GM21423 (cell line): ENCODE measurements around the gene SYT7.
A peak's percentile ranks its signal among the peaks of the same experiment; 100 is the strongest.

Experiments
- ATAC-seq: cut with Tn5 transposase; IDR thresholded peaks from one replicate; pipeline ENCODE4 v1.9.1; 2021; ENCODE audit warnings: mild to moderate bottlenecking, moderate library complexity; ENCODE audit not compliant: unreplicated experiment

Gene SYT7

DNA sequence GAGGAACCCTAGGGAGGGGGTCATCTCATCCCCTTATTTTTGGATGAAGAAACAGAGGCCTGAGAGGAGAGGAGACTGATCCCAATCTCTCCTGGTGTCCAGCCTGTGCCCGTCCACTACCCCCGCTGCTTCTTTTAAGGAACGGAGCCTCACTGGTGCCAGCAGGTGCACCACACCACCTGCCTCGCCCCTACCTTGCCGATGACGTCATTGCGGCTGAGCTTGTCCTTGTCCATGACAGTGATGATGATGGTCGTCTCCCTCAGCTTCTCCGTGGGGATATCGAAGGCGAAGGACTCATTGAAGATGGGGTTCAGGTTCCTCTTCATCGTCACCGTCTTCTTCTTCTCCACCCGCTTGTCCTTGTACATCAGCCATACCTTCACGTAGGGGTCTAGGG is 58.0 kb downstream of the SYT7 start:
- ATAC-seq, result no peak

GRCh38 chr11:61518032-61518795 is 62.7 kb downstream of the SYT7 start:
- ATAC-seq, result no peak

DNA sequence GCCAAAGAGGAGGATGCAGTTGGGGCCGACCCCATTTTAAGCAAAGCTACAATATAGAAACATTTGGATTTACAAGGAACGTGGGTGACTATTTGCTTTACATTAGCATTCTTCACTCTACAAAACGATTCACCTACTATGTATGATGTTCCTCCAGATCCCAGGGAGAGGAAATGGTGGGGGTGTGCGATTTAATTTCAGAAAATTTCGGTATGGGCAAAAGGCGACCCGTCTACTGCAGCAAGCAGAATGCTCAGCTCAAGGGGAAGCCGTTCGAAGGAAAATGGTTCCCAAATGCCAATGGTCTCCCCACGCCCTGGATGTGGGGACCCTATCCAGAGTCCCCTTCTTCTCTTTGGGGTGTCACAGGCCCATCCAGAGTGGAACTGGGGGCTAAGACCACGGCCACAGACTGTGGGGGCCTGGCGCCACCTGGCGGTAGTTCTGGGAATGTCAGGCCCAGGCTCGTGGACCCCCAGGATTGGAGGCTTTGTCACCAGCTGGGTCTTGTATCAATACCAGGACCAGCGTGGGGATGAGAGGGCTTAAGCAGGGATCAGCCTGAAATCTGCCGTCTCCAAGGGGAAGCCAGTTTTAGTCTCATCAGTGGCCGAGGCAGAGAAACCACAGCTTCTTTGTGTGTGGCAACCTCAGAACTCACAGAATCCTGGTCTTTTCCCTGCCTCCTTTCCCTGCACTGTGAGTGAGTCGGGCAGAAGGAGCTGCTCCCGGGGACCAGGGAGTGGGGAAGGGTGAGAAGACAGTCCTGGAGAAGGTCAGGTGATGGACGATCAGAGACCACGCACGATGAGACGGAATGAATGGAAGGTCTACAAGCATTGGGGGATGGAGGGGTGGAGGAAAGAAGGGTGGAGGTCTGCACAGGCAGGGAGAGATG is 64.0 kb downstream of the SYT7 start:
- no peak for ATAC-seq

DNA sequence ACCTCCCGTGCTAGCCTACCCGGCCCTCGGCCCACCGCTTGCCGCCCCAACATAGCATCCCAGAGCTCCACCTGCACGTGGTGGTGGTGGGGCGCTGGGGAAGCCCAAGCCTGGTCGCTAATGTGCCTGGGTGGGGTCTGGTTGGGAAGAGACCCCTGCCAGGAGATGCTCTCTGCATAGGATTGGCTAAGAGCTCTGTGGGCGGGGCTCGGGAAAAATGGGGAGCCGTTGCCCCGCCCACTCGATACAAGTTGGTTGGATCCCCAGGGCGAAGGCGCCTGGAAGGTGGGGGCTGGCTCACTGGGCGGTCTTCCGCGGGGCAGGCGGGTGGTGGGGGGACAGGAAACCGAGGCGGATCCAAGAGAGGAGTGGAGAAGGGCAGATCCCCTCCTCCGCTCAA is 64.7 kb downstream of the SYT7 start:
- no peak for ATAC-seq

- ATAC-seq, result no peak
Measured at GRCh38 chr11:61515686-61516085, 65.2 kb downstream of the SYT7 start.

- no peak for ATAC-seq
Measured at GRCh38 chr11:61514050-61514917, 66.6 kb downstream of the SYT7 start.

GRCh38 chr11:61513143-61513765 is 67.6 kb downstream of the SYT7 start:
- no peak for ATAC-seq

DNA sequence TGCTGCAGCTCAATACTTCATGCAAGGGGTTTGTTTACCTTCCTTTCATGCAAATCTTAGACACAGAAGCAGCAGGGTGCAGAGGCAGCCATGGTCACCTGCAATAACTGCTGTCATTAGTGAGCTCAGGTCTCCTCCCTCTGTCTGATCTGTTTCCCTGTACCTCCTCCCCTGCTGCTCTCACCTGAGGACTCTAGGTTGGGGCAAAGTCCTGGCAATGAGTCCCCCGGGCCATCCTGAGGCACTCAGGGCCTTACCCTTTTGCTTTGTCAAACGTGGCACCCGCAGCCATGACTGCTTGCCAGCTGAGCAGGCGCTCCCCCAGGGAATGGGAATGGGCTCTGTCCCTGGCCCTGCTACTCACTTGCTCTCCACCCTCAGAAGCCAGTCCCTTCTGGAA is 68.4 kb downstream of the SYT7 start:
- ATAC-seq, result no peak

DNA sequence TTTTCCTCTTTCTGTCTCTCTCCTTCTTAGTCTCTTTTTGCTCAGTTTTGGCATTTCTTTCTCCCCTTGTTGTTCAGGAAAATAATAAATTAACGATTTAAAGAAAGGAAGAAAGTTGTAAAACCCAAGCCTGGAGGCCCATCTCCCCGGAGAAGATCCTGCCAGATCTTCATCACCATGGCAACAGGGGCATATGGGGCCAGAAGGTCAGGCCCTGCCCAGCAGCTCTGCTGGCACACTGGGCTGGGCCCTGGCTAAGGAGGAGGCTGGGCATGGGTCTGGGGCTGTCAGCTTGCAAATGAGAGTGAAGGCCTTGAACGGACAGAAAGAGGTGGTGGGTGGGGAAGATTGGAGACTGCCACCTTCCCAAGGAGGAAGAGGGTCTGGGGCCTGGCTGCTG is 69.5 kb downstream of the SYT7 start:
- ATAC-seq, result no peak

- no peak for ATAC-seq
Measured at GRCh38 chr11:61510974-61511373, 69.9 kb downstream of the SYT7 start.

DNA sequence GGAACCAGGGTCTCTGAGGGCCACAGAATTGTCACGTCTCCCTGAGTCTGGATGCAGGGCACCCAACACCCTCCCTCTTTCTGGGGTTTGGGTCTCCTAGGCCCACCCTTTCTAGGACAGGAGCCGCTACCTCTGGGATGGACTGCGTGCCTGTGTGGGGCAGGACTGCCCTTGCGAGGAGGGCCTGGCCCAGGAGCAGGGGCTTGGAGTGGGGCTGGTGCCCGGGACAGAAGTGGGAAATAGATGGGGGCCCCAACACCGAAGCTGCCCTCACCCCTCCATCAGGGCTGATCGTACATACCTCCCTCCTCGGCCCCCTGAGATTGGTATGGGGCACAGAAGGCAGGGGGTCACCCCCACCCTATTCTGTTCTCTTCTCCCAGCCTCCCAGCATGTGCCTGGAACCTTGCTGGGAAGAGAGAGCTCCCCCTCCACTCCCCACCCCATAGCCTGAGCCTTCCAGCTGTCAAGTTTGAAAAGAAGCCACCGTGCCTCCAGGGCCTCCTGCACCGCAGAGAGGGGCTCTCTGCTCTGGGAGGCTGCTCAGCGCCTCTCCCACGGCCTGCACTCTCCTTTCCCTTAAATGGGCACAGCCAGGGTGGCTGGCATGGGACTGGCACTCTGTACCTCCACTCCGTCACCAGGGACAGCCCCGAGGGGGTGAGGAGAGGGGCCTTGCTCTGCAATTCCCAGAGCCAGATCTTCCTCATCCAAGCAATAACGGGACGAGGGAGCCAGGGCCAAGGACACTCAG is 70.5 kb downstream of the SYT7 start:
- ATAC-seq, result no peak

GRCh38 chr11:61509043-61510029 is 71.5 kb downstream of the SYT7 start:
- peak; percentile 65 for ATAC-seq

- no peak for ATAC-seq
Measured at GRCh38 chr11:61507962-61508861, 72.7 kb downstream of the SYT7 start, which contains the start of gene LRRC10B. TSS of gene LRRC10B (plus strand) at chr11:61508749. CDS start at chr11:61508999, 250 bp downstream.

DNA sequence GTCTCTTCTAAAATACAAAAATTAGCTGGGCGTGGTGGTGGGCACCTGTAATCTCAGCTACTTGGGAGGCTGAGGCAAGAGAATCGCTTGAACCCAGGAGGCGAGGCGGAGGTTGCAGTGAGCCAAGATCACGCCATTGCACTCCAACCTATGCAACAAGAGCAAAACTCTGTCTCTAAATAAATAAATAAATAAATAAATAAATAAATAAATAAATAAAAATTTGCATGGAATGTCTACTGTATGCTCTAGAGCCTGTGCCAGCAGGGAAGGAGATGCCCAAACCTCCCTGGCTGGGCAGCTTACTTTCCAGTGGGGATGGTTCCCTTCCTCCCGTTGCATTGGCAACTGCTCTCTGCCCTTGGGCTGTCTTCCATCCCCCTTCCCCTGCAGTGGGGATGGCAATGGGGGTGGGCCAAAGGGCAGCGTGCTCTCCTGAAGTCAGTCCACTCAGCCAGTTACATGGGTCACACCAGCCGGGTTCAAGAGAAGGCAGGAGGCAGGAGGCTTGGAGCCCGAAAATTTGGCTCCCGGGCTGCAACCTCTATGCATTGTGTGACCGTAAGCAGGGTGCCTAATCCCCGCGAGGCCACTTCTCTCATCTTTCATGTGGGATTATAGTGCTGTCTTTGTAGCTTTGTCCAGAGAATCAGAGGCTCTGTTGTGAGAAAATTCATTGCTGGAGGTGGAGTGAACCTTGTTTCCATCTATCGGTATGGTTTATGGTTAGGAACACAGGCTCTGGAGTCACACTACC is 73.7 kb downstream of the SYT7 start:
- no peak for ATAC-seq

DNA sequence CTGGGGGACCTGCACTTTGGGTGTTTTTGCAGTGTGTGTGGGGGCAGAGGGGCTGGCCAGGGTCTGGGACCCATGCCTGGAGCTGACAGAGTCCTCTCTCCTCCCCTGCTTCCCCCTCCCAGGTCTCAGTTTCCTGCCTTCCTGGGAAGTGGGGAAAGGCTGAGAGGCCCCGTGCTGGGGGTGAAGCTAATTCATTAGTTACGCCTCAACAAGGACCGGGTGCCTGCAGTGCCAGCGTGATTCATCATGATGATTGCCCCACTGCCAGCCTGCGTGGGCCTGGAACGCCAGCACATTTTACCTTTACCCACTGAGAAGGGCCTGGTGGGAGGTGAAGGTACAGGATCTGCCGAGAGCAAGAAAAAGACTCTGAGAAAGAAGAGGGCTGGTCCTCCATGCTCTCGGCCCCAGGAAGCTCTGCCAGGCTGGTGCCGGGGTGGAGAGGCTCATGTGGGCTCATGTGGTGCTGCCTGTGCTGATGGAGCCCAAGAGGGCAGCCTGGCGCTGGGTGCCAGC is 75.2 kb downstream of the SYT7 start:
- ATAC-seq, result no peak

GRCh38 chr11:61505106-61505505 is 75.8 kb downstream of the SYT7 start:
- no peak for ATAC-seq
